GM21529 (cell line): Measurements from ENCODE around the gene LLCFC1.

ENCODE experiments used
- ATAC-seq: cut with Tn5 transposase; IDR thresholded peaks from one replicate; pipeline ENCODE4 v1.9.1; 2021; ENCODE audit not compliant: unreplicated experiment

The LLCFC1 gene

DNA sequence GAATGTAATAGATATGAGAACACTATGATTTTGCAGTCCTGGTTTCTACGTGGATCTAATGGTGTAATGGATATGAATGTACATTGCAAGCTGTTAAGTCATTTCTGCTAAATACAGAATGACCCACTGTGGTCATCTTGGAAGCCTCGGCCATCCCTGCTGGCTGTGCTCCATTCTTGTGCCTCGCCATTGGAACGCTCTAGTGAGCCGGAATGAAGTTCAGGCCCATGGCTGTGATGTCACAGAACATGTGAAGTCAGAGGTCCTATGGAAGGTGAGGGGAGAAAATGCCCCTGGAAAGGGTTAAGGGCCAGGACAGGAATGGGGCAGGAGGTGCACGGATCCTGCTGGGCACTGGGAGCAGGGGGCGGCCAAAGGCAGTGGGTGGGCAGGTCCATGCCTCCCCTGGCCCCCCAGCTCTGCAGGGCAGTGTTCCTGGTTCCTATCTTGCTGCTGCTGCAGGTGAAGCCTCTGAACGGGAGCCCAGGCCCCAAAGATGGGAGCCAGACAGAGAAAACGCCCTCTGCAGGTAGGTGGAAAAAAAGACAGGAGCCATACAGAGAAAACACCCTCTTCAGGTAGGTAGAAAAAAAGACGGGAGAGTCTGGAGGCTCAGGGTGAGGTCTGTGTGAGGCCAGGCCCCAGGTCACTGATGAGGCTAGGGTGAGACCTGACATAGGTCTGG, at the start of gene LLCFC1:
TSS of gene LLCFC1 (plus strand) at position 259 of the 685 bp plus-strand sequence. CDS start at position 397, 138 bp downstream.
- peak; percentile 55 for ATAC-seq

DNA sequence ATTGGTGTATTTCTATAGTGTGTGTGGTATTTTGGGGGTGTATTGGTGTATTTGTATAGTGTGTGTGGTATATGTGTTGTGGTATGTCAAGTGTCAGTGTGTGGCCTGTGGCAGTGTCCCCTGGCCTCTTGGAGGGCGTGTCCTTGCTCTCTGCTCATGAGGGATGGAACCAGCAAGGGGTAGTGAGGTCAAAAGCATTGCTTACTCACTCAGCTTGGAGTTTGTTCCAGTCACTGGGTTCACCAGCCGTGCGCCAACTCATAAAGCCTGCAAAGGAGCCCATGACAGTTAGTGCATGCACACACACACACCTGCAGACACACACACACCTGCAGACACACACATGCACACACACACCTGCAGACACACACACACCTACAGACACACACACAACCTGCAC, 49.5 kb upstream of the LLCFC1 start:
- ATAC-seq: no peak

GRCh38 chr7:142890874-142891485, 48.3 kb upstream of the LLCFC1 start:
- no peak for ATAC-seq

DNA sequence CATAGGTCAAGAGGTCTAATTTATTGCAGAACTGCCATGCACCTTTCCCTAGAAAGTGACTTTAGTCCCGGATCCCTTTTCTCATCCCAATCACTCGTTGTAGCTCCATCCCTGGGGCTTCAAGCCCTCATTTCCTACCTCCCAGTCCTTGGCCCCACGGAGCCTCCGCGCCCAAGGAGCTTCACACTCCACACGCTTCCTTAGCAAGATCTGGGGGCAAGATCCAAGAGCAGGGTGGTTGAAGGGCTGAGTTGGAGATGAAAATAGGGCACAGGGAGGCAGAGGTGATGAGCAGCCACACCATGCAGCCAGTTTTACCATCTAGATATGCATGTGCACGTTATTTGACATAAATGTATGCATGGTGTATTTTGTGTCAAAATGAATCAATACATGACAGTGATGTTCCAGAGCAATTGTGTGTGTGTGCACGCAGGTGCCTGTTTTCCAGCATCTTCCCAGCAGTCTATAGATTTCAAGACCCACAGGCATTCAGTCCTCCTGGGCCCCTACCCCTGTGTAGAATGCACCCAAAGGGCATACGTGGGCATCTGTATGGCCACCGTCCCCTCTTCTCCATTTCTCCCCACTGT, 47.7 kb upstream of the LLCFC1 start:
- ATAC-seq: no peak

- ATAC-seq: no peak
Observed at GRCh38 chr7:142892951-142893350, 46.3 kb upstream of the LLCFC1 start.

DNA sequence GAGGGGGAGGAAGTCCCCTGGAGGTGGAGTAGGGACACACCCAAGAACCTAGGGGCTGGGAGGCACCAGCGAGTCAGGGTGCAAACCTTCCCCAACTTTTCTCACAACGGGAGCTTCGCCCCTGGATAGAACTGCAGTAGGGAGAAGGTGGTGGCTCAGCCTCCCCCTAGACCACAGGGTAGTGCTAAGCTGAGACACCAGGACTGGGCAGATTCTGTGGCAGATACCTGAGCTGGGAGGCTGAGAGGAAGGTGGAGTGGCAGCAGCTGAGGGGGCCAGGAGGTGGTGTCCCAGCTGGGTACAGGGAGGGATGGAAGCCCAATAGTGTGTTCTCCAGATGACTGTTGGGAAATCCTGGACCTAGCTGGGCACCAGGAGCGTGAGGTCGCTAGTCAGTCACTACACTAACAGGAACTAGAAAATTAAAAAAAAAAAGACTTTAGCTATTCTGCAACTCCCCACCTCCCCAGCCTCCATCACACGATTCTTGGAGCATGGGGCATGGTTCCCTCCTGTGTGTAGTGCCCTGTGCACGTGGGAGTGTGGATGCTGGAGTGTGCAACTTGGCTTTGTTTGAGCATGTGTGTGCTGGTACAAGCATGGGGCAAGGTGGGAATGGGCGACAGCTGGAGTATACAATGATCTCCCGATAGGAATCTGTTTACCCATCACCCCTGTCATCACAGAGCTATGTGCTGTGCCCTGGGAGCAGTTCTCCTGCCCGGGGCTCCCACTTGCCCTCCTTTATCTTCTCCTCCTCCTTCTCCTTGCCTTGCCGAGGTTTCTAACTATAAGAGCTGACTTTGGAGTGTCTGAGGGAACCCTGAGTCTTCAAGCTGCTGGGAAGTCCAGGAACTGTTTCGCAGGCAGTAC, 44.9 kb upstream of the LLCFC1 start:
- no peak for ATAC-seq

GRCh38 chr7:142894985-142895593, 44.2 kb upstream of the LLCFC1 start:
- no peak for ATAC-seq

DNA sequence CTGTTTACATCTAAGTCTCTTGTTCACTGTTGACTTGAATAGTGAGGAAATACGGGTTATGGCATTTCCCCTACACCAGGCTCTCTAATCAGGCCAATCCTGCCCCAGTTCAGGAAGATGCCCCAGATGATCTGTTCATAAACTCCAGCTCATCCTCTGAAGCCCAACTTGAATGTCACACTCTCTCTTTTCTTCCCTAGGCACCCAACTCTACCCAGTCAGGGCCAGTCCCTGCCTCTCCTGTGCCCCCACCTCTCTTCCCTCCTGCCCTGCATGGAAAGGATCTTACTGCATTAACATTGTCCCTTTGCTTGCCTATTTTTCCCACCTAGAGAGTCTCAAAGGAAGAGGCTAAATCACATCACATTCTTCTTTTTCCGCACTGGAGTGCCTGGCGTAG, 43.1 kb upstream of the LLCFC1 start:
- ATAC-seq: no peak

GRCh38 chr7:142896741-142897379, 42.4 kb upstream of the LLCFC1 start:
- no peak for ATAC-seq

DNA sequence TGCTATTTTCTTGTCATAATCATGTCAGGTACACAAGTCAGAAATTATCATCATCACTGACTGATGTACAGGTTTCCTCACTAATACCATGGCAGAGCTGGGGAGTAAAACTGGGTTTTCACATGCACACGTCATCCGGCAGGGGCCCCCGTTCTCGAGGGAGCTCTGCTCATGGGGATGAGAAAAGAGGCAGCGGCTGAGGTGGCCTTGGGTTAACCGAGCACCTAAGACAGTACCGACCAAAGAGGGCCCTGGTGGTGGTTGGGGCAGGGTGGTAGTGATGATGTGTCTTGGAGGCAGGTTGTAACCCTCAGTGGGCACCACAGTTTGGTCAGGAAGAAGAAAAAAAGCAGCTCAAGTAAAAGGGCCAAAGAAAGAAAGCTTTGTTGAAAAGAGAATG, 41.6 kb upstream of the LLCFC1 start:
- no peak for ATAC-seq

- ATAC-seq: no peak
Observed at GRCh38 chr7:142898377-142899170, 40.7 kb upstream of the LLCFC1 start.

DNA sequence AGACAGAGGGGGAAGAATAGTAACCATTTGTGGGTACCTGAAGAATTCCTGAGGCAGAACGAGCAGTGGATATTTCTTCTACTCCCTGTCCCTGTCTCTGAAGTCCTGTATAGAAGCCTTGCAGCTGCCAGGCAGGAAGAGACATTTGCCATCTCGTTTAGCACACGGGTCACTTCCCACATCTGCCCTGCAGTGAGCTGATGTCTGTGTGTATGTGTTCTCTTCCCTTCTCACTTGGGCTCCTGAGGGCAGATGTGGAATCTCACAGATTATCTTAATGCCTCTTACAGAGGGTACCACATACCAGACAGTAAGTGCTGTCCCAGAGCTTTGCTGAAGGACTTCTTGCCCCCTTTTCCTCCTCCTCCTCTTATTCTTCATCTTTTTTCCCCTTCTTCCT, 39.6 kb upstream of the LLCFC1 start:
- ATAC-seq: no peak

- no peak for ATAC-seq
Observed at GRCh38 chr7:142901426-142902259, 37.6 kb upstream of the LLCFC1 start.

DNA sequence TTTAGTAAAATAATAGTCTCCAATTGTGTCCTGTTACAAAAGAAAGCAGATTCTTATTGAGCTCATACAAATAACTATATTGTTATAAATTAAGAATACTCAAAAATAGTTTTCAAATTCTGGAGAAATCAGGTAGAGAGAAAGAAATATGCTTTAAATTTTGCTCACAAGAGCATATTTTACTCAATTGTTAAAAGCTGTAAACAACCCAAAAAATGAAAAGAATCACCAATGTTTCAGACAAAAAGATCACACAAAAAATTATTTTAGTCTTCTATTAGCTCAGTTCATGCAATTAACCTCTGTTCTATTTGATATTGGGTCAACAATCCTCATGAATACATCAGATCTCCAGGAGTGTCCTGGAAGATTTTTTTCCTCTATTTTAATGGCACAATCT, 35.2 kb upstream of the LLCFC1 start:
- ATAC-seq: no peak

GRCh38 chr7:142905759-142906158, 33.5 kb upstream of the LLCFC1 start:
- ATAC-seq: no peak

- no peak for ATAC-seq
Observed at GRCh38 chr7:142906643-142907042, 32.6 kb upstream of the LLCFC1 start.

GRCh38 chr7:142908290-142908689, 31.0 kb upstream of the LLCFC1 start:
- ATAC-seq: no peak

DNA sequence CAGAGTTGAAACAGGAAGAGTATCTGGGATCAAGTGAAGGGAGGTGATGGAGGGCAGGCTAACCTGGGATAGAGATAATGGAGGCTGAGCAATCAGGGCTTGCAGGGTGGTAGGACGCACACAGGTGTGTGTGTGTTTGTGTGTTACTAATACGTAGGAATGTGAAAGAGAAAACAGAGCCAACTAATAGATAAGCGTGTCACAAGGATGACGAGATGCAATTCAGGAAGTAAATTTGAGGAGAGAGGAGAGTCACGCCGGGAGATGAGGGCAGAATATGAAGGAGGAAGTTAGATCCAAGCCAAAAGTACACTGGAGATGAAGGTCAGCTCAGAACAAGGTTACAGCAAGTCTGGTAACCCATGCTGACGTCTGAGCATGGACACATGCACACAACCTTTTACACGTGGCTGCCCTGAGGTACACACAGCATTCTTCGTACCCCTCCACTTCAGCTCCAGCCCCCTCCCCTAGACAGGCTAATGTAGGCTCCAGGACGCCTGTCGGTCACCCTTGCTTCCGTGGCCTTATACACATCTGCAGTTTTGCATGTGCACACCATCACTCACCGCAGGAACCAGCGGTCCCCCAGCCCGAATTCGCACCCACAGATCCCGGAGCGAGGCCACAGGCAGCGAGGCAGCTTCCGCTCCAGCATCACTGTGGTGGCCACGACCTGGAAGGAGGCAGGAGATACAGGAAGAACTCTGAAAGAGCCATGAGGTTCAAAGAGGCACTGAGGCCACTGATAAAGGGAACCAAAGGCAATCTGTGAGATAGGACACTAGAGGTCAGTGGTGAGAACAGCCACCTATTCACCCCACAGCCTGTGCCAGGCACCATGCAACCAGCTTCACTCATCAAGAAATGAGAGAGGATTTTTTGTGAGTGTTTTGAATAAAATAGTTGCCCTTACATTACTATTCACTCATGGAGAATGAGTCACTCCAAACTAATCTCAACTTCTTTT, 30.1 kb upstream of the LLCFC1 start:
- no peak for ATAC-seq
